Measurements from ENCODE around the gene ZFYVE16. TPM values are rescaled to one million over a fixed set of nuclear protein-coding genes. Genes with fewer than 3 reads are reported as not detected.

ZFYVE16 gene
- total and polyA plus RNA-seq, 10 of the 15 experiments (the other 5 are each of a cell fraction or from before 2014, with no cell fraction given): 2.9 to 11.2 (median 7.8) TPM

DNA sequence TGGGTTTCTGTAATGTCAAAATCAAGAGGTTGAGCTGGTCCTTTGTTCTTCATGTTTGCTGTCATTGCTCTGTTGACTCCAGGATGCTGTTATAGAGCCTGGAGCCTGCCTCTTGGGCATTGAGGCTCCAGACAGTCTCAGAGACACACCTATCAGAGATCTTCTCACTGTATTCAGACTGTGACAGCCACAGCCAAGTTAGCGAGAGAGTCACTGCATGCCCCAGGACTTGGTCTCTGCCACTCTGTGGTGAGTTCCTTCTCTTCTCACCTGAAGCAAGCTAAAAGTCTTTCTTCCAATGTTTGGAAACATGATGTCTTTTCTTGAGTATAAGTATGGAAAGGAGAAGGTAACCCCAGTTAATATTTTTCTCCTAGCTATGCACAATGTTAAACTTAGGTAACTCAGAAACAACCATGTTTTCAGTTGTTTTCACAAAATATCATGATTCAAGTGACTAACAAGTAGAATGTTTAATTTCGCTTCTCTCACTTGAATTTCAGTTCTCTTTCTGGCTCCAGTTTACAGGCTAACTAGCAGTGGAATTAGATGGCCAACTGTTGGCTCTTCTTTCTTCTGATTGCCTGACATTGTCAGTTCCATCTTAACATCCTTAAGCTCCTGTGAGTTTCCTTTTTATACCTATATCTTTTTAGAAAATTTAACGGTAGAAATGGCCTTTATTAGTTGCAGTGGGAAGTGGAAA is 20.6 kb upstream of the ZFYVE16 start:
- CTCF ChIA-PET: no interaction called here
- H3K27ac ChIP-seq (ENCODE audit: control insufficient read depth, insufficient read depth): no peak overlapping the region
- SMC1A ChIA-PET (ENCODE audit: uncharacterized antibody, unreplicated experiment): interaction anchor here (0.7 to 1.5 kb wide), 2 partner anchors 8 to 69 kb away, joined by 3 to 4 read pairs; no protein-coding TSS in a partner anchor
- POLR2A ChIA-PET: interaction anchor here (1.5 kb wide), 1 partner anchor 16 kb away, joined by 3 read pairs; no protein-coding TSS in a partner anchor
- H3K27me3 ChIP-seq (replicated peaks in 1 of 2; ENCODE audit: control insufficient read depth in 2 of 2, insufficient read depth in 2 of 2, low read length in 1 of 2): no peaks in the 10 kb centered on the region
- no peak overlapping the region for H2AFZ ChIP-seq (ENCODE audit: control insufficient read depth, low read depth, low read length)
- WGBS (ENCODE audit: insufficient coverage, insufficient replicate concordance, low lambda C conversion rate, missing lambda C conversion rate): 40% methylated on average over 3 of the region's 3 CpGs
- no peaks in the 10 kb centered on the region for H3K4me1 ChIP-seq (ENCODE audit: control insufficient read depth, insufficient read depth, low read length)
- intact Hi-C loops (cut with micrococcal nuclease; ENCODE audit: unreplicated experiment) (no loop called here), in situ Hi-C loops (cut with MboI) (no loop called here)
- no peaks in the 10 kb centered on the region for H4K20me1 ChIP-seq (ENCODE audit: control insufficient read depth, insufficient read depth)
- DNase-seq (ENCODE audit: low read depth, low spot score) (no peak), ATAC-seq (peak; percentile 64), FAIRE-seq (no peak)
- H3K36me3 ChIP-seq (ENCODE audit: control insufficient read depth in 2 of 2, insufficient read depth in 2 of 2, low read length in 1 of 2): no peaks in the 10 kb centered on the region
- H3K4me3 ChIP-seq: no peak overlapping the region
- H3K4me2 ChIP-seq (ENCODE audit: control insufficient read depth, insufficient read depth): no peak overlapping the region
- BruUV-seq (replicated peaks): no TSS peak
- no peaks in the 10 kb centered on the region for H3K79me2 ChIP-seq (ENCODE audit: control insufficient read depth, insufficient read depth, low read length)
- TF ChIP-seq RCOR1 (conservative IDR thresholded peaks at IDR 0.05; ENCODE audit: low read depth, low read length) (no peak), HDAC6 (IDR thresholded peaks at IDR 0.05; ENCODE audit: unreplicated experiment) (no peak), SPI1 (IDR thresholded peaks at IDR 0.05; ENCODE audit: borderline replicate concordance, insufficient read depth, low read depth, low read length) (peak; percentile 25; the same call in 1 of the 2 replicates), BMI1 (IDR thresholded peaks at IDR 0.05; ENCODE audit: borderline replicate concordance) (no peak)
- TF ChIP-seq, protein P1, sequence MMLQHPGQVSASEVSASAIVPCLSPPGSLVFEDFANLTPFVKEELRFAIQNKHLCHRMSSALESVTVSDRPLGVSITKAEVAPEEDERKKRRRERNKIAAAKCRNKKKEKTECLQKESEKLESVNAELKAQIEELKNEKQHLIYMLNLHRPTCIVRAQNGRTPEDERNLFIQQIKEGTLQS (IDR thresholded peaks at IDR 0.05; ENCODE audit: borderline replicate concordance, extremely low read depth, low read depth, low read length): no peak
- TF ChIP-seq, protein P2, sequence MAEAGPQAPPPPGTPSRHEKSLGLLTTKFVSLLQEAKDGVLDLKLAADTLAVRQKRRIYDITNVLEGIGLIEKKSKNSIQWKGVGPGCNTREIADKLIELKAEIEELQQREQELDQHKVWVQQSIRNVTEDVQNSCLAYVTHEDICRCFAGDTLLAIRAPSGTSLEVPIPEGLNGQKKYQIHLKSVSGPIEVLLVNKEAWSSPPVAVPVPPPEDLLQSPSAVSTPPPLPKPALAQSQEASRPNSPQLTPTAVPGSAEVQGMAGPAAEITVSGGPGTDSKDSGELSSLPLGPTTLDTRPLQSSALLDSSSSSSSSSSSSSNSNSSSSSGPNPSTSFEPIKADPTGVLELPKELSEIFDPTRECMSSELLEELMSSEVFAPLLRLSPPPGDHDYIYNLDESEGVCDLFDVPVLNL (IDR thresholded peaks at IDR 0.05; ENCODE audit: low read depth, low read length): no peak
- no peak overlapping the region for H3K9ac ChIP-seq (ENCODE audit: control insufficient read depth, insufficient read depth, low read length)
- H3K9me3 ChIP-seq (replicated peaks; ENCODE audit: control insufficient read depth, insufficient read depth, low read length): no peaks in the 10 kb centered on the region
- RAD21 ChIA-PET (ENCODE audit: unreplicated experiment): interaction anchor here (0.5 kb wide), 1 partner anchor 109 kb away, joined by 3 read pairs; no protein-coding TSS in a partner anchor
